Smooth muscle cell (in vitro differentiated cells): Measurements from ENCODE around the gene ZSCAN31. TPM values are rescaled to one million over a fixed set of nuclear protein-coding genes. Genes with fewer than 3 reads are reported as not detected.

Experiments
- DNase-seq: peaks from one replicate; lab custom pipeline; 2025; ENCODE audit not compliant: unreplicated experiment; lab: John Stamatoyannopoulos, UW
- H2AFZ ChIP-seq: fragments of 200-600 bp; sonication (generic); 2 replicates; pipeline ENCODE4 v1.6.0; 2016; ENCODE audit warnings: antibody characterized with exemption, low read depth, mild to moderate bottlenecking
- H3F3A ChIP-seq: fragments of 200-600 bp; sonication (generic); 2 replicates; pipeline ENCODE4 v1.6.0; 2017; ENCODE audit warnings: antibody characterized with exemption, low read depth
- H3K27ac ChIP-seq: fragments of 200-600 bp; sonication (generic); 2 replicates; pipeline ENCODE4 v1.5.1; 2016; ENCODE audit warnings: low read depth, mild to moderate bottlenecking
- H3K27me3 ChIP-seq: fragments of 200-600 bp; sonication (generic); 2 replicates; pipeline ENCODE4 v1.6.1; 2016; ENCODE audit warnings: low read depth, mild to moderate bottlenecking
- H3K36me3 ChIP-seq: fragments of 200-600 bp; sonication (generic); 2 replicates; pipeline ENCODE4 v1.5.1; 2016; ENCODE audit warnings: low read depth
- H3K4me1 ChIP-seq: fragments of 200-600 bp; sonication (generic); 2 replicates; pipeline ENCODE4 v1.5.1; 2016; ENCODE audit warnings: low read depth
- H3K4me2 ChIP-seq: fragments of 200-600 bp; sonication (generic); 2 replicates; pipeline ENCODE4 v1.6.0; 2016; ENCODE audit warnings: mild to moderate bottlenecking
- H3K4me3 ChIP-seq: fragments of 200-600 bp; sonication (generic); 2 replicates; pipeline ENCODE4 v1.5.1; 2016; ENCODE audit warnings: mild to moderate bottlenecking
- H3K79me2 ChIP-seq: fragments of 200-600 bp; sonication (generic); 2 replicates; pipeline ENCODE4 v1.6.0; 2016; ENCODE audit warnings: low read depth, mild to moderate bottlenecking
- H3K9ac ChIP-seq: fragments of 200-600 bp; sonication (generic); 2 replicates; pipeline ENCODE4 v1.6.0; 2016; ENCODE audit warnings: low read depth
- H3K9me3 ChIP-seq: fragments of 200-600 bp; sonication (generic); replicated peaks from 2 replicates; pipeline ENCODE4 v1.5.1; 2016; ENCODE audit warnings: low read depth
- H4K20me1 ChIP-seq: fragments of 200-600 bp; sonication (generic); 2 replicates; pipeline ENCODE4 v1.6.0; 2016; ENCODE audit warnings: low read depth
- WGBS: methylation state at CpG from one replicate; pipeline ENCODE4 v1.1.7; 2016; ENCODE audit warnings: low lambda C conversion rate; 5-methylcytosine and 5-hydroxymethylcytosine counted together
- polyA plus RNA-seq: library from polyadenylated mRNA; unstranded; fragments of >200 nt; fragmentation: Nextera tagmentation; extraction: Ambion mirVana; gene quantifications from 2 replicates; pipeline ENCODE4 v1.2.1, GENCODE V29; 2016
- total RNA-seq: library from RNA; depleted of rRNA; stranded (reverse); fragments of >200 nt; gene quantifications from 2 replicates; pipeline ENCODE4 v1.2.3, GENCODE V29; 2014
- TF ChIP-seq, protein P1 (sequence below): fragments of 200-600 bp; sonication (generic); IDR thresholded peaks from 2 replicates; pipeline ENCODE4 v1.5.1; 2017; ENCODE audit warnings: borderline replicate concordance, mild to moderate bottlenecking, antibody characterized with exemption; ENCODE audit not compliant: insufficient read depth, poor library complexity, severe bottlenecking

Gene ZSCAN31
- total and polyA plus RNA-seq, 2 experiments from 2014 or later = 1.1 to 1.5 TPM

- TF ChIP-seq, protein P1, sequence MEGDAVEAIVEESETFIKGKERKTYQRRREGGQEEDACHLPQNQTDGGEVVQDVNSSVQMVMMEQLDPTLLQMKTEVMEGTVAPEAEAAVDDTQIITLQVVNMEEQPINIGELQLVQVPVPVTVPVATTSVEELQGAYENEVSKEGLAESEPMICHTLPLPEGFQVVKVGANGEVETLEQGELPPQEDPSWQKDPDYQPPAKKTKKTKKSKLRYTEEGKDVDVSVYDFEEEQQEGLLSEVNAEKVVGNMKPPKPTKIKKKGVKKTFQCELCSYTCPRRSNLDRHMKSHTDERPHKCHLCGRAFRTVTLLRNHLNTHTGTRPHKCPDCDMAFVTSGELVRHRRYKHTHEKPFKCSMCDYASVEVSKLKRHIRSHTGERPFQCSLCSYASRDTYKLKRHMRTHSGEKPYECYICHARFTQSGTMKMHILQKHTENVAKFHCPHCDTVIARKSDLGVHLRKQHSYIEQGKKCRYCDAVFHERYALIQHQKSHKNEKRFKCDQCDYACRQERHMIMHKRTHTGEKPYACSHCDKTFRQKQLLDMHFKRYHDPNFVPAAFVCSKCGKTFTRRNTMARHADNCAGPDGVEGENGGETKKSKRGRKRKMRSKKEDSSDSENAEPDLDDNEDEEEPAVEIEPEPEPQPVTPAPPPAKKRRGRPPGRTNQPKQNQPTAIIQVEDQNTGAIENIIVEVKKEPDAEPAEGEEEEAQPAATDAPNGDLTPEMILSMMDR = no peak
- 93% methylated on average over 9 of the region's 9 CpGs for WGBS
- no peaks in the 10 kb centered on the region for H3K27me3 ChIP-seq
- no peaks in the 10 kb centered on the region for H3K36me3 ChIP-seq
- no peaks in the 10 kb centered on the region for H3K4me1 ChIP-seq
- H3K79me2 ChIP-seq = no peaks in the 10 kb centered on the region
- DNase-seq = no peak
- no peak overlapping the region for H3K27ac ChIP-seq
- H4K20me1 ChIP-seq = no peaks in the 10 kb centered on the region
- H3F3A ChIP-seq = no peaks in the 10 kb centered on the region
- H3K9me3 ChIP-seq = no peaks in the 10 kb centered on the region
- H3K4me2 ChIP-seq = no peak overlapping the region
- H2AFZ ChIP-seq = no peak overlapping the region
- no peak overlapping the region for H3K9ac ChIP-seq
- no peak overlapping the region for H3K4me3 ChIP-seq
Observed at GRCh38 chr6:28371706-28372451, 35.9 kb upstream of the ZSCAN31 start.

- Histone ChIP-seq H3K9ac (no peak overlapping the region), H3K27me3 (no peaks in the 10 kb centered on the region), H3K4me1 (no peaks in the 10 kb centered on the region), H3F3A (no peaks in the 10 kb centered on the region), H3K79me2 (no peaks in the 10 kb centered on the region), H4K20me1 (no peaks in the 10 kb centered on the region), H2AFZ (no peak overlapping the region), H3K27ac (no peak overlapping the region), H3K4me2 (no peak overlapping the region), H3K36me3 (no peaks in the 10 kb centered on the region), H3K9me3 (no peaks in the 10 kb centered on the region), H3K4me3 (no peak overlapping the region)
- TF ChIP-seq, protein P1 = no peak
- no peak for DNase-seq
- WGBS = 96% methylated on average over 1 of the region's 1 CpG
Observed at GRCh38 chr6:28371280-28371679, 35.3 kb upstream of the ZSCAN31 start.

GRCh38 chr6:28370440-28370839 lies 34.5 kb upstream of the ZSCAN31 start:
- TF ChIP-seq, protein P1 = no peak
- H3K36me3 ChIP-seq = peaks cover 8% of the 10 kb centered on the region
- WGBS = 87% methylated on average over 2 of the region's 2 CpGs

DNA sequence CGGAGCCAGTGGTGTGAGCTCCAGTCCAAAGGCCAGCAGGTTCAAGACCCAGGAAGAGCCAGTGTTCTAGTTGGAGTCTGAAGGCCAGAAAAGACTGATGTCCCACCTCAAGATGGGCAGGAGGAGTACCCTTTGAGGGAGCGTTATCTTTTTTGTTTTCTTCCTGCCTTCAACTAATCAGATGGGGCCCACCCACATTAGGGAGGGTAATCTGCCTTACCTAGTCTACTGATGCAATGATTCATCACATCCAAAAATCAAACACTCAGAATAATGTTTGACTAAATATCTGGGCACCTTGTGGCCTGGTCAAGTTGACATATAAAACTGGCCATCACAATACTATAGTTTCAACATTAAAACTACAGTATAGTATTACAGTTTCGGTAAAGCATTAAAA lies 33.5 kb upstream of the ZSCAN31 start:
- Histone ChIP-seq H3K9me3 (no peaks in the 10 kb centered on the region), H4K20me1 (no peaks in the 10 kb centered on the region), H3K9ac (no peak overlapping the region), H3K4me3 (no peak overlapping the region), H3K4me2 (no peak overlapping the region), H3K79me2 (no peaks in the 10 kb centered on the region), H3F3A (no peaks in the 10 kb centered on the region), H2AFZ (no peak overlapping the region), H3K4me1 (no peaks in the 10 kb centered on the region), H3K27ac (no peak overlapping the region), H3K27me3 (no peaks in the 10 kb centered on the region), H3K36me3 (peaks cover 8% of the 10 kb centered on the region)
- WGBS = 97% methylated on average over 3 of the region's 3 CpGs
- TF ChIP-seq, protein P1 = no peak
- no peak for DNase-seq

More at GRCh38 chr6:28370440-28370839, 34.5 kb upstream of the ZSCAN31 start:
- H3K9ac ChIP-seq = no peak overlapping the region
- H2AFZ ChIP-seq = no peak overlapping the region
- no peak overlapping the region for H3K4me2 ChIP-seq
- no peak overlapping the region for H3K27ac ChIP-seq
- no peaks in the 10 kb centered on the region for H3F3A ChIP-seq
- H3K9me3 ChIP-seq = no peaks in the 10 kb centered on the region
- H3K27me3 ChIP-seq = no peaks in the 10 kb centered on the region
- H3K79me2 ChIP-seq = no peaks in the 10 kb centered on the region
- DNase-seq = no peak
- no peaks in the 10 kb centered on the region for H4K20me1 ChIP-seq
- H3K4me3 ChIP-seq = no peak overlapping the region
- no peaks in the 10 kb centered on the region for H3K4me1 ChIP-seq
